Panc1 (cell line): ENCODE results near the gene COL28A1. TPM values are rescaled to one million over a fixed set of nuclear protein-coding genes. Genes with fewer than 3 reads are reported as not detected.

Experiments
- ATAC-seq: fragments of 200-7000 bp; cut with Tn5 transposase; 2 replicates; pipeline ENCODE4 v1.9.1; 2020; ENCODE audit warnings: mild to moderate bottlenecking, moderate library complexity
- BruUV-seq: library from RNA; stranded (reverse); fragments of 400-500 nt; replicated peaks from 2 replicates; lab custom pipeline; 2021; lab: Mats Ljungman, UMichigan
- CTCF ChIA-PET: fragments of 300-600 bp; sonication (Branson Sonifier 250); formaldehyde crosslinking; loops from one replicate; lab custom pipeline; 2022; ENCODE audit warnings: antibody characterized with exemption; lab: Charles Lee
- POLR2A ChIA-PET: fragments of 300-600 bp; sonication (Branson Sonifier 250); formaldehyde crosslinking; loops from one replicate; lab custom pipeline; 2022; ENCODE audit warnings: antibody characterized with exemption; lab: Charles Lee
- DNase-seq: peaks from one replicate; pipeline ENCODE4 v3.0.0-alpha.2; 2010; ENCODE audit warnings: low read depth, low spot score
- H3K27ac ChIP-seq: 2 replicates; pipeline ENCODE4 v1.5.1; 2011; ENCODE audit warnings: mild to moderate bottlenecking, low read length, inconsistent platforms
- H3K27me3 ChIP-seq: fragments of 200-500 bp; sonication (Bioruptor generic); 2 replicates; pipeline ENCODE4 v1.6.0; 2014; ENCODE audit warnings: low read length, inconsistent platforms; ENCODE audit not compliant: control insufficient read depth, insufficient read depth
- H3K36me3 ChIP-seq: fragments of 200-500 bp; sonication (Bioruptor generic); 2 replicates; pipeline ENCODE4 v1.5.1; 2014; ENCODE audit warnings: inconsistent platforms, mild to moderate bottlenecking, low read length, moderate library complexity; ENCODE audit not compliant: control insufficient read depth, insufficient read depth
- H3K4me1 ChIP-seq: 2 replicates; pipeline ENCODE4 v1.5.1; 2011; ENCODE audit warnings: inconsistent platforms, mild to moderate bottlenecking, low read length, moderate library complexity; ENCODE audit not compliant: control insufficient read depth, insufficient read depth
- H3K4me3 ChIP-seq, 2 experiments: 2 replicates each; pipeline ENCODE4 v1.5.1; 2011 to 2012; ENCODE audit warnings: low read depth in 2 of 2, low read length in 2 of 2, mild to moderate bottlenecking in 2 of 2, inconsistent platforms in 1 of 2, moderate library complexity in 1 of 2
- H3K9me3 ChIP-seq: fragments of 200-500 bp; sonication (Bioruptor generic); 2 replicates; pipeline ENCODE4 v1.5.1; 2014; ENCODE audit warnings: low read depth, mild to moderate bottlenecking, inconsistent platforms, low read length, moderate library complexity; ENCODE audit not compliant: control insufficient read depth, insufficient read depth
- POLR2AphosphoS5 ChIP-seq: IDR thresholded peaks from 2 replicates; pipeline ENCODE4 v1.6.1; 2012; ENCODE audit warnings: mild to moderate bottlenecking, low read depth, low read length, moderate library complexity
- SIN3A ChIP-seq: IDR thresholded peaks from 2 replicates; pipeline ENCODE4 v1.6.1; 2012; ENCODE audit warnings: low read depth, mild to moderate bottlenecking, low read length, moderate library complexity, borderline replicate concordance; ENCODE audit not compliant: insufficient read depth
- TCF7L2 ChIP-seq: IDR thresholded peaks from 2 replicates; pipeline ENCODE4 v1.6.1; 2011; ENCODE audit warnings: mild to moderate bottlenecking, low read depth, low read length, inconsistent platforms
- in situ Hi-C: cut with HindIII; loops from 2 replicates; pipeline ENCODE4 v1.10.0; 2016; ENCODE audit warnings: low sequenced_read_pairs, low pct_unique_long_range_greater_than_20kb
- intact Hi-C: fragments of 100-400 bp; cut with micrococcal nuclease; formaldehyde crosslinking; loops from one replicate; pipeline ENCODE4 v1.10.0; 2022; ENCODE audit not compliant: unreplicated experiment
- total RNA-seq: library from RNA; stranded (reverse); gene quantifications from one replicate; pipeline ENCODE4 v1.2.1, GENCODE V29; 2021; ENCODE audit not compliant: unreplicated experiment
- TF ChIP-seq, protein P1 (sequence below): fragments of 450-650 bp; IDR thresholded peaks from 2 replicates; pipeline ENCODE4 v1.5.1; 2017; ENCODE audit warnings: mild to moderate bottlenecking
- TF ChIP-seq, protein P2 (sequence below), 2 experiments: IDR thresholded peaks; 2 replicates each; pipeline ENCODE4 v1.6.1; 2011 to 2012; ENCODE audit warnings: low read depth in 2 of 2, control low read depth in 1 of 2, low read length in 1 of 2, mild to moderate bottlenecking in 1 of 2, moderate library complexity in 1 of 2; ENCODE audit not compliant: insufficient read depth in 1 of 2

Gene COL28A1
- total RNA-seq, 1 experiment from 2014 or later = not detected

DNA sequence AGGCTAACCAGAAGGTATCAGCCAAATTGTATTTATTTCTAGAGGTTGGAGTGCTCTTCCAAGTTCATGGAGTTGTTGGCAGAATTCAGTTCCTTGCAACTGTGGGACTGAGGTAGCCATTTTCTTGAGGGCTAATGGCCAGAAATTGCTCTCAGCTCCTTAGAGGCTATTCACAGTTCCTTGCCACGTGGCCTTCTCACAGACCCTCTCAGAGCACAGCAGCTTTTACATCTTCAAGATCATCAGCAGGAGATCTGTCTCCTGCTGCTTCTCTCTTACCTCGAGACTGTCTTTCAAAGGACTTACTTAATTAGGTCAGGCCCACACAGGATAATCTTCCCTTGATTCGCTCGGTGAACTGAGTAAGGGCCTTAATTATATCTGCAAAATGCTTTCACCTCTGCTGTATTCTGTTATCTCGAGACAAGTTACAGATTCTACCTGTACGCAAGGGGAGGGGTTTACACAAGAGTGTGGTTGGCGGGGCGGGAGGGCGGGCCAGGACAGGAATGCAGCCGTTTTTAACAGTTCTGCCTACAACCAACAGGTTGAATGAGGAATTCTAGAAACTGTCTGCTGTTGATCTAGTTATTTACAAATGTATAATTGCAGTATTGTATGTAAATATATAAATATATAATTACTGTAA, 46.0 kb upstream of the COL28A1 start:
- Histone ChIP-seq H3K27me3 (no peaks in the 10 kb centered on the region), H3K4me1 (no peaks in the 10 kb centered on the region), H3K27ac (no peak overlapping the region), H3K36me3 (0 out of 2 replicates have a peak, but pooled peaks cover 2% of the 10 kb centered on the region), H3K9me3 (no peaks in the 10 kb centered on the region), H3K4me3 (no peak overlapping the region)
- CTCF ChIA-PET = no interaction called here
- TF ChIP-seq, protein P1, sequence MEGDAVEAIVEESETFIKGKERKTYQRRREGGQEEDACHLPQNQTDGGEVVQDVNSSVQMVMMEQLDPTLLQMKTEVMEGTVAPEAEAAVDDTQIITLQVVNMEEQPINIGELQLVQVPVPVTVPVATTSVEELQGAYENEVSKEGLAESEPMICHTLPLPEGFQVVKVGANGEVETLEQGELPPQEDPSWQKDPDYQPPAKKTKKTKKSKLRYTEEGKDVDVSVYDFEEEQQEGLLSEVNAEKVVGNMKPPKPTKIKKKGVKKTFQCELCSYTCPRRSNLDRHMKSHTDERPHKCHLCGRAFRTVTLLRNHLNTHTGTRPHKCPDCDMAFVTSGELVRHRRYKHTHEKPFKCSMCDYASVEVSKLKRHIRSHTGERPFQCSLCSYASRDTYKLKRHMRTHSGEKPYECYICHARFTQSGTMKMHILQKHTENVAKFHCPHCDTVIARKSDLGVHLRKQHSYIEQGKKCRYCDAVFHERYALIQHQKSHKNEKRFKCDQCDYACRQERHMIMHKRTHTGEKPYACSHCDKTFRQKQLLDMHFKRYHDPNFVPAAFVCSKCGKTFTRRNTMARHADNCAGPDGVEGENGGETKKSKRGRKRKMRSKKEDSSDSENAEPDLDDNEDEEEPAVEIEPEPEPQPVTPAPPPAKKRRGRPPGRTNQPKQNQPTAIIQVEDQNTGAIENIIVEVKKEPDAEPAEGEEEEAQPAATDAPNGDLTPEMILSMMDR = no peak
- no peak for TF ChIP-seq SIN3A
- TF ChIP-seq TCF7L2 = no peak
- no peak for TF ChIP-seq POLR2AphosphoS5
- TF ChIP-seq, protein P2, sequence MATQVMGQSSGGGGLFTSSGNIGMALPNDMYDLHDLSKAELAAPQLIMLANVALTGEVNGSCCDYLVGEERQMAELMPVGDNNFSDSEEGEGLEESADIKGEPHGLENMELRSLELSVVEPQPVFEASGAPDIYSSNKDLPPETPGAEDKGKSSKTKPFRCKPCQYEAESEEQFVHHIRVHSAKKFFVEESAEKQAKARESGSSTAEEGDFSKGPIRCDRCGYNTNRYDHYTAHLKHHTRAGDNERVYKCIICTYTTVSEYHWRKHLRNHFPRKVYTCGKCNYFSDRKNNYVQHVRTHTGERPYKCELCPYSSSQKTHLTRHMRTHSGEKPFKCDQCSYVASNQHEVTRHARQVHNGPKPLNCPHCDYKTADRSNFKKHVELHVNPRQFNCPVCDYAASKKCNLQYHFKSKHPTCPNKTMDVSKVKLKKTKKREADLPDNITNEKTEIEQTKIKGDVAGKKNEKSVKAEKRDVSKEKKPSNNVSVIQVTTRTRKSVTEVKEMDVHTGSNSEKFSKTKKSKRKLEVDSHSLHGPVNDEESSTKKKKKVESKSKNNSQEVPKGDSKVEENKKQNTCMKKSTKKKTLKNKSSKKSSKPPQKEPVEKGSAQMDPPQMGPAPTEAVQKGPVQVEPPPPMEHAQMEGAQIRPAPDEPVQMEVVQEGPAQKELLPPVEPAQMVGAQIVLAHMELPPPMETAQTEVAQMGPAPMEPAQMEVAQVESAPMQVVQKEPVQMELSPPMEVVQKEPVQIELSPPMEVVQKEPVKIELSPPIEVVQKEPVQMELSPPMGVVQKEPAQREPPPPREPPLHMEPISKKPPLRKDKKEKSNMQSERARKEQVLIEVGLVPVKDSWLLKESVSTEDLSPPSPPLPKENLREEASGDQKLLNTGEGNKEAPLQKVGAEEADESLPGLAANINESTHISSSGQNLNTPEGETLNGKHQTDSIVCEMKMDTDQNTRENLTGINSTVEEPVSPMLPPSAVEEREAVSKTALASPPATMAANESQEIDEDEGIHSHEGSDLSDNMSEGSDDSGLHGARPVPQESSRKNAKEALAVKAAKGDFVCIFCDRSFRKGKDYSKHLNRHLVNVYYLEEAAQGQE (IDR thresholded peaks at IDR 0.05; ENCODE audit: insufficient read depth in 1 of 2, low read depth in 2 of 2, low read length in 1 of 2) = no peak
- in situ Hi-C loops = no loop called here
- POLR2A ChIA-PET = no interaction called here
- no TSS peak for BruUV-seq
- no peak for DNase-seq
- intact Hi-C loops = no loop called here
- no peak for ATAC-seq

DNA sequence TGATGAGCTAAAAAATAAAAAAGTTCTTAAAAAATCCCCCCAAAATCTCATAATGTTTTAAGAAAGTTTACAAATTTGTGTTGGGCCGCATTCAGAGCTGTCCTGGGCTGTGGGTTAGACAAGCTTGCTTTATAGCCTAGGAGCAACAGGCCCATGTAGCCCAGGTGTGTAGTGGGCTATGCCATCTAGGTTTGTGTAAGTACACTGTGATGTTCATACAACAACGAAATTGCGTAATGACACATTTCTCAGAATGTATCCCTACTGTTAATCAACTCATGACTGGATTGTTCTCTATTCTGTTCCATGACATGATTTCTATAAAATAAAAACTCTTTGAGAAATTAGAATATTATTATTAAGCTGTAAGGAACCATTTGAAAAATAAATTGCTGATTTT, 44.0 kb upstream of the COL28A1 start:
- in situ Hi-C loops (no loop called here), intact Hi-C loops (no loop called here)
- no peak for ATAC-seq
- Histone ChIP-seq H3K9me3 (no peaks in the 10 kb centered on the region), H3K36me3 (0 out of 2 replicates have a peak, but pooled peaks cover 2% of the 10 kb centered on the region), H3K4me1 (no peaks in the 10 kb centered on the region), H3K27me3 (no peaks in the 10 kb centered on the region), H3K4me3 (no peak overlapping the region), H3K27ac (no peak overlapping the region)
- TF ChIP-seq, protein P1 = no peak
- TF ChIP-seq TCF7L2 = no peak
- TF ChIP-seq POLR2AphosphoS5 = no peak
- TF ChIP-seq, protein P2 (IDR thresholded peaks at IDR 0.05; ENCODE audit: insufficient read depth in 1 of 2, low read depth in 2 of 2, low read length in 1 of 2) = no peak
- TF ChIP-seq SIN3A = no peak
- ChIA-PET CTCF (no interaction called here), POLR2A (interaction anchor here (0.6 kb wide), 2 partner anchors 445 to 1143 kb away, joined by 3 to 4 read pairs; no protein-coding TSS in a partner anchor)
- no peak for DNase-seq
- no TSS peak for BruUV-seq
